SK-N-SH (cell line): Measurements from ENCODE around the gene RIPPLY3. TPM values are rescaled to one million over a fixed set of nuclear protein-coding genes. Genes with fewer than 3 reads are reported as not detected.
A peak's percentile ranks its signal among the peaks of the same experiment; 100 is the strongest.

Experiments
- CTCF ChIA-PET: fragments of 300-600, 350-600 bp; formaldehyde crosslinking; extraction: SDS; loops from one replicate; lab custom pipeline; 2021; lab: Yijun Ruan, JAX
- POLR2A ChIA-PET: fragments of 350-600 bp; sonication (Branson Sonifier 250); formaldehyde crosslinking; extraction: SDS; loops from one replicate; lab custom pipeline; 2020; ENCODE audit warnings: antibody characterized with exemption, inconsistent platforms; lab: Yijun Ruan, JAX
- DNase-seq: peaks from one replicate; pipeline ENCODE4 v3.0.0; 2012
- H2AFZ ChIP-seq: fragments of 200-600 bp; sonication (generic); 2 replicates; pipeline ENCODE4 v1.8.1; 2016; ENCODE audit warnings: antibody characterized with exemption, mild to moderate bottlenecking, low read depth
- H3F3A ChIP-seq: fragments of 200-600 bp; sonication (generic); replicated peaks from 2 replicates; pipeline ENCODE3; 2016; ENCODE audit warnings: antibody characterized with exemption, mild to moderate bottlenecking; ENCODE audit not compliant: insufficient read depth
- H3K27ac ChIP-seq, 2 experiments: fragments of 200-500 bp in 1 of 2; fragments of 200-600 bp in 1 of 2; sonication (Bioruptor generic) in 1 of 2; sonication (generic), shearing (Covaris generic) in 1 of 2; 2 replicates each; pipeline versions ENCODE4 v1.5.1 to v1.6.1; 2014 to 2016; ENCODE audit warnings: low read depth in 2 of 2, inconsistent platforms in 1 of 2, low read length in 1 of 2, mild to moderate bottlenecking in 1 of 2, mixed read lengths in 1 of 2
- H3K27me3 ChIP-seq: fragments of 200-600 bp; sonication (generic), shearing (Covaris generic); 2 replicates; pipeline ENCODE4 v1.6.1; 2016; ENCODE audit warnings: mixed run types; ENCODE audit not compliant: insufficient read depth
- H3K36me3 ChIP-seq, 2 experiments: fragments of 200-500 bp in 1 of 2; fragments of 200-600 bp in 1 of 2; sonication (Bioruptor generic) in 1 of 2; sonication (generic) in 1 of 2; replicated peaks in 1 of 2; 2 replicates each; pipeline versions ENCODE3 to v1.5.1; 2014 to 2016; ENCODE audit warnings: low read length in 1 of 2, mild to moderate bottlenecking in 1 of 2; ENCODE audit not compliant: insufficient read depth in 2 of 2, control insufficient read depth in 1 of 2
- H3K4me1 ChIP-seq, 2 experiments: fragments of 200-500 bp in 1 of 2; fragments of 200-600 bp in 1 of 2; sonication (Bioruptor generic) in 1 of 2; sonication (generic), shearing (Covaris generic) in 1 of 2; 2 replicates each; pipeline versions ENCODE4 v1.5.1 to v1.6.1; 2014 to 2016; ENCODE audit warnings: low read depth in 1 of 2, low read length in 1 of 2, mixed run types in 1 of 2; ENCODE audit not compliant: insufficient read depth in 2 of 2, control insufficient read depth in 1 of 2
- H3K4me2 ChIP-seq: fragments of 200-600 bp; sonication (generic), shearing (Covaris generic); 2 replicates; pipeline ENCODE4 v1.6.1; 2017; ENCODE audit warnings: mixed run types
- H3K4me3 ChIP-seq, 2 experiments: fragments of 200-500 bp in 1 of 2; fragments of 200-600 bp in 1 of 2; sonication (Bioruptor generic) in 1 of 2; sonication (generic), shearing (Covaris generic) in 1 of 2; 2 replicates each; pipeline versions ENCODE4 v1.5.1 to v1.8.1; 2014 to 2016; ENCODE audit warnings: low read depth in 2 of 2, inconsistent platforms in 1 of 2, low read length in 1 of 2, mild to moderate bottlenecking in 1 of 2, mixed read lengths in 1 of 2, moderate library complexity in 1 of 2
- H3K79me2 ChIP-seq: fragments of 200-600 bp; sonication (generic); 2 replicates; pipeline ENCODE4 v1.8.1; 2017; ENCODE audit warnings: mild to moderate bottlenecking; ENCODE audit not compliant: insufficient read depth
- H3K9ac ChIP-seq: fragments of 200-600 bp; sonication (generic); 2 replicates; pipeline ENCODE4 v1.6.1; 2017; ENCODE audit warnings: mixed run types
- H3K9me2 ChIP-seq: fragments of 200-600 bp; sonication (generic); 2 replicates; pipeline ENCODE4 v1.6.1; 2017; ENCODE audit warnings: mixed run types
- H3K9me3 ChIP-seq: fragments of 200-600 bp; sonication (generic); 2 replicates; pipeline ENCODE4 v1.6.1; 2017; ENCODE audit warnings: mixed run types, mild to moderate bottlenecking, moderate library complexity
- H4K20me1 ChIP-seq: fragments of 200-600 bp; sonication (generic); 2 replicates; pipeline ENCODE4 v1.6.1; 2017; ENCODE audit warnings: mild to moderate bottlenecking, mixed run types; ENCODE audit not compliant: insufficient read depth
- CHD2 ChIP-seq: fragments of 150-350 bp; IDR thresholded peaks from 2 replicates; pipeline ENCODE4 v1.6.1; 2018; ENCODE audit warnings: low read length; ENCODE audit not compliant: partially characterized antibody
- CTCF ChIP-seq: fragments of 200-600 bp; sonication (generic); IDR thresholded peaks from 2 replicates; pipeline ENCODE4 v1.6.1; 2017; ENCODE audit warnings: antibody characterized with exemption, mild to moderate bottlenecking, moderate library complexity
- ELF1 ChIP-seq: IDR thresholded peaks from 2 replicates; pipeline ENCODE4 v1.4.0; 2012
- EZH2phosphoT487 ChIP-seq: fragments of 200-600 bp; sonication (generic); IDR thresholded peaks from 2 replicates; pipeline ENCODE4 v1.6.1; 2017; ENCODE audit warnings: low read depth, mixed run types, mild to moderate bottlenecking, antibody characterized with exemption, moderate library complexity, borderline replicate concordance
- FOSL2 ChIP-seq: IDR thresholded peaks from 2 replicates; pipeline ENCODE4 v1.4.0; 2012; ENCODE audit warnings: low read depth, mild to moderate bottlenecking, moderate library complexity, borderline replicate concordance
- FOXJ3 ChIP-seq: sonication (generic); formaldehyde crosslinking; IDR thresholded peaks from 2 replicates; pipeline ENCODE4 v1.5.1; 2020; ENCODE audit warnings: mild to moderate bottlenecking, missing genetic modification reagents
- FOXM1 ChIP-seq: IDR thresholded peaks from 2 replicates; pipeline ENCODE4 v1.4.0; 2012; ENCODE audit warnings: low read depth, mild to moderate bottlenecking
- GATA2 ChIP-seq: sonication (generic); formaldehyde crosslinking; IDR thresholded peaks from 2 replicates; pipeline ENCODE4 v1.5.0; 2020; ENCODE audit warnings: mild to moderate bottlenecking, missing genetic modification reagents
- IRF3 ChIP-seq: fragments of 150-350 bp; IDR thresholded peaks from 2 replicates; pipeline ENCODE4 v1.6.1; 2016; ENCODE audit warnings: mild to moderate bottlenecking, low read depth, low read length
- MEF2A ChIP-seq: IDR thresholded peaks from 2 replicates; pipeline ENCODE4 v1.4.0; 2012; ENCODE audit warnings: low read depth, borderline replicate concordance
- MXI1 ChIP-seq: IDR thresholded peaks from 2 replicates; pipeline ENCODE4 v1.6.1; 2012; ENCODE audit warnings: mild to moderate bottlenecking, low read depth, low read length, improper control_type of control experiment
- NRF1 ChIP-seq: IDR thresholded peaks from 2 replicates; pipeline ENCODE4 v1.6.1; 2012; ENCODE audit warnings: low read depth, mild to moderate bottlenecking, low read length
- POLR2AphosphoS5 ChIP-seq: IDR thresholded peaks from 2 replicates; pipeline ENCODE4 v1.6.1; 2012; ENCODE audit warnings: low read depth, low read length
- RCOR1 ChIP-seq: fragments of 150-350 bp; IDR thresholded peaks from 2 replicates; pipeline ENCODE4 v1.6.1; 2017; ENCODE audit warnings: antibody characterized with exemption, low read length
- RFX5 ChIP-seq: IDR thresholded peaks from 2 replicates; pipeline ENCODE4 v1.6.1; 2012; ENCODE audit warnings: mild to moderate bottlenecking, improper control_type of control experiment, low read length
- RXRA ChIP-seq: IDR thresholded peaks from 2 replicates; pipeline ENCODE4 v1.4.0; 2012; ENCODE audit warnings: low read depth, mild to moderate bottlenecking, borderline replicate concordance
- SMC3 ChIP-seq: IDR thresholded peaks from 2 replicates; pipeline ENCODE4 v1.6.1; 2012; ENCODE audit warnings: low read depth, low read length, improper control_type of control experiment
- TAF1 ChIP-seq: IDR thresholded peaks from 2 replicates; pipeline ENCODE4 v1.6.1; 2012; ENCODE audit warnings: low read depth, mild to moderate bottlenecking, low read length, moderate library complexity, borderline replicate concordance
- TCF12 ChIP-seq: IDR thresholded peaks from 2 replicates; pipeline ENCODE4 v1.4.0; 2012
- USF1 ChIP-seq: IDR thresholded peaks from 2 replicates; pipeline ENCODE4 v1.4.0; 2012; ENCODE audit warnings: low read depth, borderline replicate concordance
- WGBS: methylation state at CpG from one replicate; pipeline ENCODE4 v1.1.6; 2017; ENCODE audit warnings: low lambda C conversion rate; 5-methylcytosine and 5-hydroxymethylcytosine counted together
- polyA plus RNA-seq, 3 experiments: library from polyadenylated mRNA; depleted of rRNA; stranded (reverse); fragments of >200 nt; gene quantifications; 2 replicates each; pipeline ENCODE4 v1.2.3, GENCODE V29; 2012

The RIPPLY3 gene
- polyA plus RNA-seq, 1 of the 3 experiments (the other 2 are of a cell fraction), result 0.03 TPM

- Histone ChIP-seq H3F3A (no peaks in the 10 kb centered on the region), H3K36me3 (no peaks in the 10 kb centered on the region), H2AFZ (no peak overlapping the region), H3K79me2 (no peaks in the 10 kb centered on the region), H3K4me3 (no peak overlapping the region), H3K27ac (no peak overlapping the region), H3K9ac (no peak overlapping the region), H3K9me3 (no peaks in the 10 kb centered on the region), H4K20me1 (no peaks in the 10 kb centered on the region), H3K9me2 (no peaks in the 10 kb centered on the region), H3K4me1 (peaks cover 0 to 4% of the 10 kb centered on the region in 2 experiments; a peak in 1 of 4 replicates), H3K27me3 (peaks cover 11% of the 10 kb centered on the region; the same call in 1 of the 2 replicates), H3K4me2 (no peak overlapping the region)
- ChIA-PET POLR2A (no interaction called here), CTCF (interaction anchor here (0.7 to 2.9 kb wide), 6 partner anchors 13 to 641 kb away, joined by 3 to 13 read pairs (median 3); no protein-coding TSS in a partner anchor)
- TF ChIP-seq EZH2phosphoT487, result no peak
- no peak for TF ChIP-seq MXI1
- no peak for TF ChIP-seq IRF3
- TF ChIP-seq POLR2AphosphoS5, result no peak
- TF ChIP-seq NRF1, result no peak
- TF ChIP-seq SMC3, result no peak
- TF ChIP-seq FOSL2, result no peak
- TF ChIP-seq ELF1, result no peak
- TF ChIP-seq TAF1, result no peak
- TF ChIP-seq RXRA, result no peak
- TF ChIP-seq FOXM1, result no peak
- no peak for TF ChIP-seq CHD2
- TF ChIP-seq FOXJ3 (CRISPR knock-in tag), result no peak
- TF ChIP-seq TCF12, result no peak
- no peak for TF ChIP-seq USF1
- no peak for TF ChIP-seq GATA2 (CRISPR knock-in tag)
- no peak for TF ChIP-seq MEF2A
- no peak for TF ChIP-seq RFX5
- no peak for TF ChIP-seq RCOR1
- WGBS, result 63% methylated on average over 4 of the region's 4 CpGs
- no peak for DNase-seq
Measured at GRCh38 chr21:37026499-37026898, 20.0 kb downstream of the RIPPLY3 start.

GRCh38 chr21:37028570-37028969, 22.1 kb downstream of the RIPPLY3 start:
- H3K4me1 ChIP-seq, result peaks cover 0 to 4% of the 10 kb centered on the region in 2 experiments; a peak in 1 of 4 replicates
- no peaks in the 10 kb centered on the region for H3K9me3 ChIP-seq
- POLR2A ChIA-PET, result no interaction called here
- H3K9ac ChIP-seq, result no peak overlapping the region
- H3K27me3 ChIP-seq, result peaks cover 11% of the 10 kb centered on the region; the same call in 1 of the 2 replicates
- no peaks in the 10 kb centered on the region for H3K79me2 ChIP-seq
- H2AFZ ChIP-seq, result no peak overlapping the region
- 69% methylated on average over 4 of the region's 4 CpGs for WGBS
- H4K20me1 ChIP-seq, result no peaks in the 10 kb centered on the region
- TF ChIP-seq MXI1, result no peak
- TF ChIP-seq CTCF, result peak; percentile 22; the same call in 1 of the 2 replicates
- TF ChIP-seq, all 33 proteins: peak for 1
- Histone ChIP-seq H3K9me2 (no peaks in the 10 kb centered on the region), H3K36me3 (no peaks in the 10 kb centered on the region), H3K27ac (no peak overlapping the region), H3K4me3 (no peak overlapping the region), H3K4me2 (no peak overlapping the region), H3F3A (peaks cover 16% of the 10 kb centered on the region)
- DNase-seq, result no peak
- CTCF ChIA-PET, result no interaction called here
